Measurements from ENCODE around the gene REPIN1.

REPIN1 gene

GRCh38 chr7:150397346-150398107 lies 28.9 kb downstream of the REPIN1 start:
- DNase-seq: no peak

GRCh38 chr7:150398108-150398964 lies 29.7 kb downstream of the REPIN1 start:
- DNase-seq: no peak

GRCh38 chr7:150398965-150399320 lies 30.3 kb downstream of the REPIN1 start:
- no peak for DNase-seq

- no peak for DNase-seq
These were observed 30.9 kb downstream of the REPIN1 start for GRCh38 chr7:150399421-150400007.

- no peak for DNase-seq
These were observed 31.6 kb downstream of the REPIN1 start for GRCh38 chr7:150400008-150400787.

- no peak for DNase-seq
These were observed 32.3 kb downstream of the REPIN1 start for GRCh38 chr7:150400788-150401423.

GRCh38 chr7:150401424-150401790 lies 32.8 kb downstream of the REPIN1 start:
- DNase-seq: no peak

GRCh38 chr7:150401861-150402631 lies 33.4 kb downstream of the REPIN1 start:
- DNase-seq: no peak

GRCh38 chr7:150402671-150403321 lies 34.2 kb downstream of the REPIN1 start:
- no peak for DNase-seq

GRCh38 chr7:150403376-150404171 lies 35.0 kb downstream of the REPIN1 start:
- DNase-seq: no peak

- DNase-seq: no peak
These were observed 35.7 kb downstream of the REPIN1 start for GRCh38 chr7:150404172-150404804.

- DNase-seq: peak; percentile 75 to 83
These were observed 36.4 kb downstream of the REPIN1 start for GRCh38 chr7:150404805-150405583.

- DNase-seq: peak in 1 of 2 experiments; percentile 49
These were observed 37.1 kb downstream of the REPIN1 start for GRCh38 chr7:150405584-150406311.

- DNase-seq: peak in 1 of 2 experiments; percentile 11
These were observed 37.6 kb downstream of the REPIN1 start for GRCh38 chr7:150406312-150406566.

- peak; percentile 39 to 55 for DNase-seq
These were observed 38.2 kb downstream of the REPIN1 start for GRCh38 chr7:150406567-150407421.

GRCh38 chr7:150407588-150408392 lies 39.2 kb downstream of the REPIN1 start:
- DNase-seq: no peak

Measured in activated CD4-positive, alpha-beta T cell treated with anti-CD3 and anti-CD28 coated beads, Interleukin-2, amount 50 U/mL, for 48 hours (primary cell).